HG03039 (cell line): Measurements from ENCODE around the gene PLA2G4B.

ENCODE experiments used
- ATAC-seq: cut with Tn5 transposase; IDR thresholded peaks from one replicate; pipeline ENCODE4 v1.9.1; 2021; ENCODE audit warnings: mild to moderate bottlenecking, moderate library complexity; ENCODE audit not compliant: unreplicated experiment

The PLA2G4B gene, protein sequence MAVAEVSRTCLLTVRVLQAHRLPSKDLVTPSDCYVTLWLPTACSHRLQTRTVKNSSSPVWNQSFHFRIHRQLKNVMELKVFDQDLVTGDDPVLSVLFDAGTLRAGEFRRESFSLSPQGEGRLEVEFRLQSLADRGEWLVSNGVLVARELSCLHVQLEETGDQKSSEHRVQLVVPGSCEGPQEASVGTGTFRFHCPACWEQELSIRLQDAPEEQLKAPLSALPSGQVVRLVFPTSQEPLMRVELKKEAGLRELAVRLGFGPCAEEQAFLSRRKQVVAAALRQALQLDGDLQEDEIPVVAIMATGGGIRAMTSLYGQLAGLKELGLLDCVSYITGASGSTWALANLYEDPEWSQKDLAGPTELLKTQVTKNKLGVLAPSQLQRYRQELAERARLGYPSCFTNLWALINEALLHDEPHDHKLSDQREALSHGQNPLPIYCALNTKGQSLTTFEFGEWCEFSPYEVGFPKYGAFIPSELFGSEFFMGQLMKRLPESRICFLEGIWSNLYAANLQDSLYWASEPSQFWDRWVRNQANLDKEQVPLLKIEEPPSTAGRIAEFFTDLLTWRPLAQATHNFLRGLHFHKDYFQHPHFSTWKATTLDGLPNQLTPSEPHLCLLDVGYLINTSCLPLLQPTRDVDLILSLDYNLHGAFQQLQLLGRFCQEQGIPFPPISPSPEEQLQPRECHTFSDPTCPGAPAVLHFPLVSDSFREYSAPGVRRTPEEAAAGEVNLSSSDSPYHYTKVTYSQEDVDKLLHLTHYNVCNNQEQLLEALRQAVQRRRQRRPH

GRCh38 chr15:41838400-41838897, at the start of gene PLA2G4B:
Gene PLA2G4B, plus strand, starts transcription at chr15:41838847. Its CDS starts 67 bp downstream, at chr15:41838914.
- no peak for ATAC-seq

GRCh38 chr15:41789236-41789635, 49.4 kb upstream of the PLA2G4B start:
- ATAC-seq: no peak

GRCh38 chr15:41789662-41790061, 49.0 kb upstream of the PLA2G4B start:
- ATAC-seq: no peak

- ATAC-seq: no peak
Observed at GRCh38 chr15:41790169-41790568, 48.5 kb upstream of the PLA2G4B start.

GRCh38 chr15:41790756-41791546, 47.7 kb upstream of the PLA2G4B start:
- ATAC-seq: no peak

DNA sequence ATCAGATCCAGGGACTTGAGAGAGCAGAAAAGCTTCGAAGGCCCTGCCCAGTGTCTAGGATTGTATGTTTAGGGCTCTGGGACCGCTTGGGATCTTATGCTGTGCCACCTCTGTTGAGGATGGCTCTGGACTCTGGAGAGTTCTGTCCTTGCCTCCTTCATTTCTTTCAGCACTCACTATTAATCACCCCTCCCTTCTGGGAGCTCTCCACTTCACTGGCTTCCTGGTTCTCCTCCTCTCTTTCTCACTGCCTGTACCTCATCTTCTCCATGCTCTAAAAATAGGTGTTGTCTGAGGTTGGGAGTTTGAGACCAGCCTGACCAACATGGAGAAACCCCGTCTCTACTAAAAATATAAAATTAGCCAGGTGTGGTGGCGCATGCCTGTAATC, 47.1 kb upstream of the PLA2G4B start:
- ATAC-seq: no peak

DNA sequence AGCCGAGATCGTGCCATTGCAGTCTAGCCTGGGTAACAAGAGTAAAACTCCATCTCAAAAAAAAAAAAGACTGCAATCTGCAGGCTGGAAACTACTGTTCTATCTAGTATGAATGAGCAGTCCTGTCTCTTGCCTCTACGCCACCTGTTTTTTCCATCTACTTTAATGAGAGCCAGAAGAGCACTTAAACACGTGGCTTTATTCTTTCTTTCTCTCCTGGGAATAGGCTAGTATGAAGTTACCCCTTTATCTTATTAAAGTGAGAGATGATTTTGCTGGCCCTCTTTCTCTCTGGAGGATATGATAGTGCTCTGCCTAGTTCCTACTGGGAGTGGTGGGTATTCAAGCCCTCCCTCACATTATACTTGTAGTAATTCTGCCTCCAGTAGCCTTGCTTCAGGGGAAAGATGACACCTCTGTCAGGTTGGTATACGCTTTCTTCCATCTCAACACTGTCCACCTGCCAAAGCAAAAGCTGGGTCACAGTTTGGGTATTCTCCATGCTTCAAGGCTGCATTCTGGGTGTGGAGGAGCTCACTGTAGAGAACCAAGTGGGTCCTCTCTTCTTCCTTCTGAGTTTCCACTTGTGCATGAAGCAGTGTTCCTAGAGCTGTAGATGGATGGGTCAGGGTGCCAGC, 46.5 kb upstream of the PLA2G4B start:
- ATAC-seq: no peak

DNA sequence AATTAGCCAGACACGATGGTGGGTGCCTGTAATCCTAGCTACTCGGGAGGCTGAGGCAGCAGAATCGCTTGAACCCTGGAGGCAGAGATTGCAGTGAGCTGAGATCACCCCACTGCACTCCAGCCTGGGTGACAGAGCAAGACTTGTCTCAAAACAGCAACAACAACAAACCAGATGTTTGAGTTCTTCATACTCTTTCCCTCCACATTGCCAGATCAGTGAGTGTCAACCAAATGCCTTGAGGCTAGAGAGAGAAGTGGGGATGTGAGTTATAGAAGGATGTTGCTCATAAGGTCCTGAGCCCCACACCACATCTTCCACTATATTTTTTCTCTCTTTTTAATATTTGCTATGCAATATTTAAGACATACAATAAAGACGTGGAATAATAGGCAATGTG, 44.6 kb upstream of the PLA2G4B start:
- no peak for ATAC-seq

DNA sequence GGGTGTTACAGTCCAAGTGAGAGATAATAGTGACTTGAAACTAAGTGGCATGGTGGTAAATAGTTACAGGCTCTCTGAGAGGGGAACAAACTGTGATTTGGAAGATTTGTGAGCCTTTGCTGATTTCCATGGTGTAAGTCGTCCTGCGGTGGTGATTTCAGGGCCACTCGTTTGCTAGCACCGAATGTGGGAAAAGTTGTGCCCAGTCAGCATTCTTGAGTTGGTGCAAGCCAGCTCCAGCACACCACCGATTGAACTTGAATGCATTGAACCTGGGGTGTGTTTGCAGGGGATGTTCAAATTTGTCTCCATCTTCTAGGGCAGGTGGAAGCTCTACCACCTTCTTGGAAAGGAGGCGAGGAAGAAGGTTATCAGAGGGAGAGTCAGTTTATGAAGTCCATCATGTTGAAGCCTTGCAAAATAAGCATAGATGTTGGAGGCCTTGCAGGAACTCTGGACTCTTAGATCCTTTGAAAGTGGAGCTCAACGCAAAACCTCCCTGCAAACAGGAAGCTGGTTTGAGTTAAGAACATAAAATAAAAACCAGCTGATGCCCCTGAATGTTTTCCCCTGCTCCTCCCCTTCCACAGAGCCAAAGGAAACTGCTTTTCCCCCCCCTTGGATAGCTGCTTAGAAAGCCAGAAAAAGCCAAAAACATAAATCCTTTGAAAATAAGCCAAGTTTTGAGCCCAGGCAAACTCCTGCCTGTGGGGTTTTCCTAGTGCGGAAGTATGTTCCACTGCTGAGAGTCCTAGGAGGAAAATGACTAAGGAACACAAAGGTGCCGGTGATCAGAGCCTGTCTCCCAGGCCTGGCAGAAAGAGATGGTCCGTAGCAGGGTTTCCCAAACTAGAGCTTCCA, 42.4 kb upstream of the PLA2G4B start:
- no peak for ATAC-seq

DNA sequence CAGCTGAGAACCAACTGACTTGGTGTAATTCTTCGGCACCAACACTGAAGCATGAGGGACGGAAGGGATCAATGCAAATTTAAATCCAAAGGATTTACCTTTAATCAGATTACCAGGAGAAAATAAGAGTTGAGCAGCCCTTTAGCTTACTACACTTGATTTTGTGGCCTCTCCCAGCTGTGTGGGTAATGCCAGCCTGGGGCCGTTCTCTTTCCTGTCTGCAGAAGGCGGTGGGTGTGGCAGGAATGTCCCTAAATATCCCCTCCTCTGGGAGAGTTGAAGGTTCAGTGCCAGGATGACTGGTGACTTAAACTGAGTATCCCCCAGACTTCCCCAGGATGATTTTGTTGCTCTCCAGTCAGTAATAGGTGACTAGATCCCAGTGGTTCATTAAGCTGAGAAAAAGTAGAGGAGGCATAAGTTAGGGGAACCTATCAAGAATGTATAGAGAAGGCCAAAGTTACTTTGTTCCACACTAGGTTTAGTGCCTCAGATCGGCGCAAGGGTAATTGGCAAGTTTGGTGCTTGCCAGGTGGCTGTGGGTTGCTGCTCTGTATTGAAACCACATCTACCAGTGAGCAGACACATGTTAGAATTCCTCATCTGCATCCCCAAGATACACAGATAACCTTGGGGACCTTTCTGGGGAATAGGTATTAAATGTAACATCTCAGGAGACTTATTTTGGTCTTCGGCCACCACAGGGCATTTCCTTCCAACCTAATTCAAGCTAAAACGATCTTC, 41.3 kb upstream of the PLA2G4B start:
- no peak for ATAC-seq

- no peak for ATAC-seq
Observed at GRCh38 chr15:41798607-41799487, 39.8 kb upstream of the PLA2G4B start.

DNA sequence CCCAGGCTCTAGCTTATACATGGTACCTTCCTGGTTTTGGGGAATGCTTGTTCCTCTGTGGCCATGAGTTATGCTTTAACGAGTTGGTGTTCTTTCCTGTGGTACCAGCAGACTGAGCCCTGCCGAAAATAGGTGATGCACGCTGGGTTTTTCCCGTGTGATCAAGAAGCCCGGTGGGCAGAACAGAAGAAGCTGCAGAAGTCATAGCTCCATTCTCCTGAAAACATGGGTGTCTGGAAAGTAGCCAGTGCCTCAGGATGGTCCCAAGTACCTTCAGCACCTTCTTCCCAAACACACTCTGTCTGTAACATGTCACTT, 39.2 kb upstream of the PLA2G4B start:
- ATAC-seq: no peak

- ATAC-seq: no peak
Observed at GRCh38 chr15:41801185-41801584, 37.5 kb upstream of the PLA2G4B start.

- no peak for ATAC-seq
Observed at GRCh38 chr15:41801850-41802455, 36.7 kb upstream of the PLA2G4B start.

DNA sequence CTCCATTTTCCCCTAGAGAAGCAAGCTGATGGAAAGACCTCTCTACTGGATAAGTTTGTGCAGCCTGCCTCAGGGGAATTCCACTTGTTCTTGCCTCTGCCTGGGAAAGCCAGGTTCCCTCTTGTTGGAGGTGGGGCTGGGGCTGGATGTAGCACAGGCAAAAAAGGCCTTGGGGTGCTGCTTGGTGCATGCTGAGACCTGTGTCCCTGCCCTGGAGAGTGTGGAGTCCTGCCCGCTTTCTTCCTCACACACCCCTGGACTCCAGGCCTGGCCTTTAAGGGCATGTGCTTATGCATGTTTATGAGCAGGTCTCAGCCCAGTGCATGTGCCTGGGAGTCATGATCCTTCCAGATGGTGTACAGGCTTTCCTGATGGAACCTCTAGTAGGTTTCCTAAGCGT, 34.3 kb upstream of the PLA2G4B start:
- ATAC-seq: no peak

- no peak for ATAC-seq
Observed at GRCh38 chr15:41804916-41805666, 33.6 kb upstream of the PLA2G4B start.

DNA sequence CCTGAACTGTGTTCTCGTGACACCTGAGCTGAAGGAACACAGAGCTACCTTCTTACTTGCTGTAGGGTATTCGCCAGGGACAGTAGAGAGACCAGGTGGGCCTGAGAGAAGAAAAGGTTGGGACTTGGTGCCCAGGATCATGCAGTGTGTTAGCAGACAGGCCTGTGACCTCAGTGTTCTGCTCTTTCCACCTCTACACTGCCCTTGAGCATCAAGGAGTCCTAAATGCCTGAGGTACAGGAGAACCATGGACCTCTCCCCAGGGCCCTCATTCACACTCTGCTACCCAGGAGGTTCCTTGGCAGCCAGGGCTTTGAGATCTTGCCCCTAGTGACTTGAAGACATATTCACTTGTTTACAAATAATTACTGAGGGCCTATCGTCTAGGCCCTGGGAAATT, 32.9 kb upstream of the PLA2G4B start:
- no peak for ATAC-seq
